GM12801 (cell line): ENCODE measurements around the gene PLCG1.

Experiments used
- CTCF ChIP-seq: IDR thresholded peaks from one replicate; pipeline ENCODE4 v1.5.1; 2011; ENCODE audit warnings: control low read depth; ENCODE audit not compliant: insufficient read length; ENCODE audit errors: extremely low read depth

The PLCG1 gene

GRCh38 chr20:41198443-41198842, 61.1 kb downstream of the PLCG1 start:
- no peak for TF ChIP-seq CTCF

GRCh38 chr20:41200446-41201202, 63.3 kb downstream of the PLCG1 start:
- TF ChIP-seq CTCF = no peak

GRCh38 chr20:41201760-41202159, 64.4 kb downstream of the PLCG1 start:
- TF ChIP-seq CTCF = no peak

GRCh38 chr20:41202426-41202825, 65.1 kb downstream of the PLCG1 start:
- TF ChIP-seq CTCF = no peak

- TF ChIP-seq CTCF = no peak
These were observed 66.3 kb downstream of the PLCG1 start for GRCh38 chr20:41203660-41204059.

- TF ChIP-seq CTCF = no peak
These were observed 67.2 kb downstream of the PLCG1 start for GRCh38 chr20:41204304-41205265.

- TF ChIP-seq CTCF = no peak
These were observed 68.0 kb downstream of the PLCG1 start for GRCh38 chr20:41205313-41205712.
